ENCODE results near the gene GAR1. TPM values are rescaled to one million over a fixed set of nuclear protein-coding genes. Genes with fewer than 3 reads are reported as not detected.

GAR1 gene
- total RNA-seq, 2 experiments from 2014 or later, result 36.4 to 42.1 TPM

DNA sequence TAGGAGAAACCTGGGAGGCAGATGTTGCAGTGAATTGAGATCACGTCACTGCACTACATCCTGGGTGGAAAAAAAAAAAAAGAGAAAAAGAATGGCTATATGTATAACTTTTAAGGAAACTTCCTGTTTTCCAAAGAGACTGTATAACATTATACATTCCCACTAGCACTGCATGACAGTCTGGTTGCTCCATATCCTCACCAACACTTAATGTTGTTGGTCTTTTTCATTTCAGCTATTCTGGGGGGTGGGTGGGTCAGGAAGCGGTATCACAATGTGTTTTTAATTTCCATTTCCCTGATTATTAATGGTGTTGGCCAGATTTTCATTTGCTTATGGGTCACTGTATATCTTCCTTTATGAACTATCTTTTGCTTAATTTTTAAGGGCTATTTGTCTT, 45.7 kb downstream of the GAR1 start:
- ChIA-PET POLR2A (no interaction called here), CTCF (no interaction called here)
- intact Hi-C loops (cut with micrococcal nuclease), result no loop called here
- Mint-ChIP-seq H3K36me3 (ENCODE audit: low read depth) (peaks cover 8% of the 10 kb centered on the region), H3K4me3 (no peak overlapping the region), H3K4me1 (ENCODE audit: low read depth) (no peaks in the 10 kb centered on the region), H3K27me3 (no peaks in the 10 kb centered on the region), H3K27ac (no peak overlapping the region), H3K9me3 (peaks cover 18% of the 10 kb centered on the region)
- DNase-seq, result no peak
- no peak for ATAC-seq
- TF ChIP-seq, protein P1, sequence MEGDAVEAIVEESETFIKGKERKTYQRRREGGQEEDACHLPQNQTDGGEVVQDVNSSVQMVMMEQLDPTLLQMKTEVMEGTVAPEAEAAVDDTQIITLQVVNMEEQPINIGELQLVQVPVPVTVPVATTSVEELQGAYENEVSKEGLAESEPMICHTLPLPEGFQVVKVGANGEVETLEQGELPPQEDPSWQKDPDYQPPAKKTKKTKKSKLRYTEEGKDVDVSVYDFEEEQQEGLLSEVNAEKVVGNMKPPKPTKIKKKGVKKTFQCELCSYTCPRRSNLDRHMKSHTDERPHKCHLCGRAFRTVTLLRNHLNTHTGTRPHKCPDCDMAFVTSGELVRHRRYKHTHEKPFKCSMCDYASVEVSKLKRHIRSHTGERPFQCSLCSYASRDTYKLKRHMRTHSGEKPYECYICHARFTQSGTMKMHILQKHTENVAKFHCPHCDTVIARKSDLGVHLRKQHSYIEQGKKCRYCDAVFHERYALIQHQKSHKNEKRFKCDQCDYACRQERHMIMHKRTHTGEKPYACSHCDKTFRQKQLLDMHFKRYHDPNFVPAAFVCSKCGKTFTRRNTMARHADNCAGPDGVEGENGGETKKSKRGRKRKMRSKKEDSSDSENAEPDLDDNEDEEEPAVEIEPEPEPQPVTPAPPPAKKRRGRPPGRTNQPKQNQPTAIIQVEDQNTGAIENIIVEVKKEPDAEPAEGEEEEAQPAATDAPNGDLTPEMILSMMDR (IDR thresholded peaks at IDR 0.05), result no peak

DNA sequence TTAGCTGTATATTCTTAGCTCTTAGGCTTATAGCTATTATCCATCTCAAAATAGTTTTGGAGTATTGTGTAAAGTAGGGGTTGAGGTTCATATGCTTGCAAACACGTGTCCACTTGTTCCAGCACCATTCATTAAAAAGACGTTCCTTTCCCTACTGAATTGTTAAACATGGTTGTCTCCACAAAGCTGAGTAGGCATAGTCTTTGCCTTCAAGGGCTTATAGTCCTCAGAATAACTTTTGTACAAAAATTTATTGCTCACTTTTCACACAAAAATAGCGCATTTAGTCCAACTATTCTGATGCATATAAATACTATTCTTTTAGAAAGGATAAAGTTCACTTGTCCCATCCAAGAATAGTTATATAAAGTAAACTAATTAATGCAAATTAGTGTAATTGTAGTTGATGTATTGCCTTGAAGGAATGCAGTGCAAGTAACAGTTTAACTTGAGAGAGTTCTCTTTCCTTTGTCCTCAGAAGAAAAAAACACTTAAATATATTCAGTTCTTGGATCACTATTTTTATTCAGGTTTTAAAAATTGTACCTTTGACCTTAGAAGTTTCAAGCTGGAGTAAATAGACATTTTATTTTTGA, 46.5 kb downstream of the GAR1 start:
- ATAC-seq (no peak), DNase-seq (no peak)
- Mint-ChIP-seq H3K4me1 (ENCODE audit: low read depth) (no peaks in the 10 kb centered on the region), H3K36me3 (ENCODE audit: low read depth) (peaks cover 8% of the 10 kb centered on the region), H3K27ac (no peak overlapping the region), H3K27me3 (no peaks in the 10 kb centered on the region), H3K4me3 (no peak overlapping the region), H3K9me3 (peaks cover 18% of the 10 kb centered on the region)
- intact Hi-C loops (cut with micrococcal nuclease), result no loop called here
- CTCF ChIA-PET, result no interaction called here
- TF ChIP-seq, protein P1 (IDR thresholded peaks at IDR 0.05), result no peak
- POLR2A ChIA-PET, result no interaction called here

DNA sequence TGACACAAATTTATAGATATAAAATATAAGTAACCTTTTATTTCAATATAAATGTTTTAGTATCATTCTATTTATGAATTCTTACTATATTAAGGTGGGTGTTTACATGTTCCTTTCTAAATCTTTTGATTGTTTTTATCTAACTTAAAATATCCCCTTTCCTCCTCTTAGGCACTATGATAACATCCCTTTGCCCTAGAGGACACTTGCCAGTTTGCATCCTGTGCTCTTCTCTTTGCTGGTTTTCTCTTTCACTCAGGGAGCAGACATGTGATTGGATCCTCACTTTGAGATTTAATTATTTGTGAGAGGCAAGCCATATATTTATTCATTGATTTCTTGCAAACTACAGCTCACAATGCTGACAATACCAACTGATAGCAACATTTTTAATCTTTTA, 48.6 kb downstream of the GAR1 start:
- no peaks in the 10 kb centered on the region for H3K4me1 Mint-ChIP-seq (ENCODE audit: low read depth)
- intact Hi-C loops (cut with micrococcal nuclease), result no loop called here
- POLR2A ChIA-PET, result no interaction called here
- H3K36me3 Mint-ChIP-seq (ENCODE audit: low read depth), result peaks cover 6% of the 10 kb centered on the region
- CTCF ChIA-PET, result no interaction called here
- H3K4me3 Mint-ChIP-seq, result no peak overlapping the region
- H3K9me3 Mint-ChIP-seq, result peaks cover 9% of the 10 kb centered on the region
- no peaks in the 10 kb centered on the region for H3K27me3 Mint-ChIP-seq
- TF ChIP-seq, protein P1 (IDR thresholded peaks at IDR 0.05), result no peak
- no peak overlapping the region for H3K27ac Mint-ChIP-seq
- ATAC-seq, result no peak
- DNase-seq, result no peak

DNA sequence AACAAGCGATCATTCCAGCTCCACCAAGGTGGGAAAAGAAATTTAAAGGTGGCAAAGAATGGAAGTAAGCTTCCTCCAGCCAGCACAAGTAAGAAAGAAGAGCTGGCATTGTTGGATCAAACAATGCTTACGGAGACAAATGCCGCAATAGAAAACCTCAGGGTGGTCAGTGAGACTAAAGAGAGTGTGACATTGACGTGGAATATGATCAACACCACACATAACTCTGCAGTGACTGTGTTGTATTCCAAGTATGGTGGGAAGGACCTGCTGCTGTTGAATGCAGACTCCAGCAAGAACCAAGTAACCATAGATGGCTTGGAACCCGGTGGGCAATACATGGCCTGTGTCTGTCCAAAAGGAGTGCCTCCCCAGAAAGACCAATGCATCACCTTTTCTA, 54.5 kb downstream of the GAR1 start:
- TF ChIP-seq, protein P1 (IDR thresholded peaks at IDR 0.05), result no peak

GRCh38 chr4:109872065-109872464, 56.5 kb downstream of the GAR1 start:
- no peaks in the 10 kb centered on the region for H3K9me3 Mint-ChIP-seq
- H3K36me3 Mint-ChIP-seq (ENCODE audit: low read depth), result peaks cover 2% of the 10 kb centered on the region
- ChIA-PET POLR2A (no interaction called here), CTCF (no interaction called here)
- intact Hi-C loops (cut with micrococcal nuclease), result no loop called here
- no peaks in the 10 kb centered on the region for H3K27me3 Mint-ChIP-seq
- H3K27ac Mint-ChIP-seq, result no peak overlapping the region
- no peak overlapping the region for H3K4me3 Mint-ChIP-seq
- ATAC-seq (no peak), DNase-seq (no peak)
- TF ChIP-seq, protein P1 (IDR thresholded peaks at IDR 0.05), result no peak
- H3K4me1 Mint-ChIP-seq (ENCODE audit: low read depth), result no peaks in the 10 kb centered on the region

More for the DNA sequence above, 54.5 kb downstream of the GAR1 start:
- DNase-seq (no peak), ATAC-seq (no peak)
- H3K9me3 Mint-ChIP-seq, result no peaks in the 10 kb centered on the region
- ChIA-PET CTCF (no interaction called here), POLR2A (no interaction called here)
- H3K27me3 Mint-ChIP-seq, result no peaks in the 10 kb centered on the region
- H3K4me3 Mint-ChIP-seq, result no peak overlapping the region
- intact Hi-C loops (cut with micrococcal nuclease), result no loop called here
- peaks cover 2% of the 10 kb centered on the region for H3K36me3 Mint-ChIP-seq (ENCODE audit: low read depth)
- no peak overlapping the region for H3K27ac Mint-ChIP-seq
- H3K4me1 Mint-ChIP-seq (ENCODE audit: low read depth), result no peaks in the 10 kb centered on the region

All from activated CD8-positive, alpha-beta T cell treated with anti-CD3 and anti-CD28 coated beads for 36 hours (primary cell).